Measurements from ENCODE around the gene GOSR2.

- TF ChIP-seq E4F1 (CRISPR knock-in tag; IDR thresholded peaks at IDR 0.05; ENCODE audit: borderline replicate concordance) = no peak
- TF ChIP-seq HMG20B (CRISPR knock-in tag; IDR thresholded peaks at IDR 0.05) = no peak
- no peak for TF ChIP-seq NONO (IDR thresholded peaks at IDR 0.05; ENCODE audit: low read depth in 2 of 2, low read length in 1 of 2)
- TF ChIP-seq NR3C1 (CRISPR knock-in tag; IDR thresholded peaks at IDR 0.05) = no peak
- TF ChIP-seq NR2C2 (CRISPR knock-in tag; IDR thresholded peaks at IDR 0.05) = no peak
- TF ChIP-seq NR2C2 (tag; IDR thresholded peaks at IDR 0.05) = no peak
Observed at GRCh38 chr17:46896991-46897390, 26.0 kb upstream of the GOSR2 start.
